ENCODE data around the gene EPHB1.

GRCh38 chr3:135166266-135166825 lies 371.3 kb downstream of the EPHB1 start:
- TF ChIP-seq, protein P1, sequence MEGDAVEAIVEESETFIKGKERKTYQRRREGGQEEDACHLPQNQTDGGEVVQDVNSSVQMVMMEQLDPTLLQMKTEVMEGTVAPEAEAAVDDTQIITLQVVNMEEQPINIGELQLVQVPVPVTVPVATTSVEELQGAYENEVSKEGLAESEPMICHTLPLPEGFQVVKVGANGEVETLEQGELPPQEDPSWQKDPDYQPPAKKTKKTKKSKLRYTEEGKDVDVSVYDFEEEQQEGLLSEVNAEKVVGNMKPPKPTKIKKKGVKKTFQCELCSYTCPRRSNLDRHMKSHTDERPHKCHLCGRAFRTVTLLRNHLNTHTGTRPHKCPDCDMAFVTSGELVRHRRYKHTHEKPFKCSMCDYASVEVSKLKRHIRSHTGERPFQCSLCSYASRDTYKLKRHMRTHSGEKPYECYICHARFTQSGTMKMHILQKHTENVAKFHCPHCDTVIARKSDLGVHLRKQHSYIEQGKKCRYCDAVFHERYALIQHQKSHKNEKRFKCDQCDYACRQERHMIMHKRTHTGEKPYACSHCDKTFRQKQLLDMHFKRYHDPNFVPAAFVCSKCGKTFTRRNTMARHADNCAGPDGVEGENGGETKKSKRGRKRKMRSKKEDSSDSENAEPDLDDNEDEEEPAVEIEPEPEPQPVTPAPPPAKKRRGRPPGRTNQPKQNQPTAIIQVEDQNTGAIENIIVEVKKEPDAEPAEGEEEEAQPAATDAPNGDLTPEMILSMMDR (IDR thresholded peaks at IDR 0.05), result no peak
- no peak for TF ChIP-seq POLR2A (IDR thresholded peaks at IDR 0.05)

All from esophagus squamous epithelium (tissue), 4 donors.